Stimulated activated CD8-positive, alpha-beta memory T cell treated with anti-CD3 and anti-CD28 coated beads, Interleukin-4, amount 100 ng/mL, for 1 hour (primary cell): ENCODE results near the gene PEX6.

Source experiments
- DNase-seq, 2 donors: peaks; one replicate each; pipeline ENCODE4 v3.0.0-alpha.2; 2020; ENCODE audit warnings: low read depth in 2 of 2, low spot score in 1 of 2

Gene PEX6

DNA sequence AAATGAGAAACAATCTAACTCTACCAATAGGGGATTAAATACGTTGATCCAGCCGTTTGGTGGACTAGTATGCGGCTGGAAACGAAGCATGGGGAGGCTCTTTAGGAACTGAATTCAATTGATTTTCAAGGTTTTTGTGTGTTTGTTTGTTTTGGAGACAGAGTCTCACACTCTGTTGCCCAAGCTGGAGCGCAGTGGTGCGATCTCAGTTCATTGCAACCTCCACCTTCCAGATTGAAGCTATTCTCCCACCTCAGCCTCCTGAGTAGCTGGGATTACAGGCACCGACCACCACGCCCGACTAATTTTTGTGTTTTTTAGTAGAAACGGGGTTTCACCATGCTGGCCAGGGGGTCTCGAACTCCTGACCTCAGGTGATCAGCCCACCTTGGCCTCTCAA, 42.6 kb downstream of the PEX6 start:
- no peak for DNase-seq

DNA sequence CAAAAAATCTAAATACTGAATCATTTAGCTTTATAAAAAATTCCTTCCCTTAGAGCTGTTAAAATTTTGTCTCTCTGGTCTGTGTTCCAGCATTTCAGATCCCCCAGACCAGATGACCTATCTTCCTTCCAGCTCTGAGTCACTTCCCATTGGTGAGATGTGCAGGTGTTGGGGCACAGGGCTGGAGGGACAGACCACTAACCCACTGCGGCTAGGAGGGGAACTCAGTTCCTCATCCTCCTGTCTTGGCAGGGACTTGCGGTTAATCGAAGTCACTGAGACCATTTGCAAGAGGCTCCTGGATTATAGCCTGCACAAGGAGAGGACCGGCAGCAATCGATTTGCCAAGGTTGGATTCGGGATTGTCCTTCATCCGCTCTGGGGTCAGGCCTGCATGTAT, 43.7 kb downstream of the PEX6 start:
- no peak for DNase-seq

DNA sequence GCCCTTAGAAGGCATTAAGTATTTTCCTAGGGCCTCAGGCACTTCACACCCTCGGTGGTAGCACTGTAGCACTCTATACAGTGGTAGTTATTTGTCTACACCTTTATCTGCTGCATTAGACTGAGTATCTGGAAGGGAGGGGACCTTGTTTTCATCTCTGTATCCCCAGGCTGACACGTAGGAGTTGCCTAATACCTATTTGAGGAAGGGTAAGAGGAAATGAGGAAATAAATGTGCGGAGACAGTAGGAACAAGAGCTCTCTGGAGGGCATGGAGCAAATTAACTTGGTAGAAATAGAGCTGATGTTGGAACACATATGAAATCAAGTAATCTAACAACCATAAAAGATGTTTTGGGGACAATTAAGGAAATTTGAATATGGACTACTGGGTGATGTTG, 45.8 kb downstream of the PEX6 start:
- DNase-seq: no peak

GRCh38 chr6:42932412-42932811, 46.6 kb downstream of the PEX6 start:
- no peak for DNase-seq

GRCh38 chr6:42929821-42930360, 49.1 kb downstream of the PEX6 start:
- DNase-seq: peak; percentile 20 to 31

- peak; percentile 77 to 90 for DNase-seq
Observed at GRCh38 chr6:42928986-42929820, 49.8 kb downstream of the PEX6 start, which contains the start of gene CNPY3. CNPY3 (plus strand) TSS chr6:42929480; CDS start chr6:42929571, 91 bp downstream.

GRCh38 chr6:42925248-42925857, 53.6 kb downstream of the PEX6 start:
- no peak for DNase-seq

DNA sequence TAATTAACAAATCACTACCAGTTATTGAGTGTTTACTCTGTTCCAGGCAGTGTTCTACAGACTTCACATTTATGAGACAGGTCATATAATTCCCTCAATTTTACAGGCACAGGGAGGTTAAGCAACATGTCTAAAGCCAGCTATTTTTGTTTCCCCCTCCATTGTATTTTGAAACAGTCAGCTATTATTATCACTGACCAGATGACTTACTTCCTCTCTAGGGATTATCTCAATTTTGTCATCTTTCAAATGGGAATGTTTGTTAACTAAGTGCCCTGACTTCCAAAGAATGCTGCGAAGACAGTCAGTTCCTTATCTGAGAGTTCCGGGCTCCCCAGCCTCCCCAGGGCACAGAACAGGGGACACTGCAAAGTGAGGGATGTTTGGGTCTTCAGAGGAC, 55.3 kb downstream of the PEX6 start:
- no peak for DNase-seq

- no peak for DNase-seq
Observed at GRCh38 chr6:42921801-42922200, 57.2 kb downstream of the PEX6 start.

DNA sequence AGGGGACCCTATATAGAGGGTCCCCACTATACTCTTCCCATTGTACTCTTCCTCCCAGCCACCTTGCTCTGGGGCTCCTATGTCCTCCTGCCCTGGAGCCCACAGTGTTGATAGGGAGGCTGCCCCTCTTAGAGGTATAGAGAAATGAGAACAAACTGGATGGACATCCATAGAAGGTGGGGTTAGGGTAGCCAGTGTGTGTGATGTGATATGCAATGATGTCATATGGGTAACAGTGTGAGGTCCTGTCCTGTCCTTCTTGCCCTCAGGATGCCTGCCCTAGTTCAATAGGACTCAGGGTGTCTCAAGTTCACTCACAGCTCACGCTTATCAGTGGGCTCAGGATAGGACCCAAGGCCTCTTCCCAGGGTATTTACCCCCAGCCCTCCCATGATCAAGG, 62.7 kb downstream of the PEX6 start:
- DNase-seq: no peak

DNA sequence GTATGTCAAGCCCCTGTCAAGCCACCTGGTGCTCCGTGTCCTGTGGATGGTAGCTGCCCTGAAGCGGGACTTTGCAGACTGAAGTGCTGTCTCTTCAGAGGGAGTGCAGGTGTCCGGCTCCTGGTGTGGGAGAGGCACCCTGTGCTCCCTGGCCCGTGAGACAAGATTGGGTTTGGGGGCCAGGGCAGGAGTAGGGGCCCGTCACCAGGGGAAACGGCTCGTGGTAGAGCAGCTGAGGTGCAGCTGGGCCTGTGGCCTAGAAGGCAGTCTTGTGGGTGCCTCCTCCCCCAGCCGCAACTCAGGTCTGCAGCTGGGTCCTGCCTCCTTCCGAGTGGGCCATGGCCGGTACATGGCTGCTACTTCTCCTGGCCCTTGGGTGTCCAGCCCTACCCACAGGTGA, 63.2 kb downstream of the PEX6 start, which contains the start of gene PTCRA:
TSS of gene PTCRA (plus strand) at position 322 of the 400 bp plus-strand sequence. CDS start at position 339, 17 bp downstream.
- DNase-seq: no peak

GRCh38 chr6:42914546-42914945, 64.4 kb downstream of the PEX6 start:
- DNase-seq: no peak
